DOHH2 (cell line): ENCODE data around the gene MRI1.

ENCODE experiments used
- H3F3A ChIP-seq: fragments of 200-600 bp; sonication (generic), shearing (Covaris generic); 2 replicates; pipeline ENCODE4 v1.6.0; 2016; ENCODE audit warnings: antibody characterized with exemption, mild to moderate bottlenecking; ENCODE audit not compliant: control insufficient read depth, insufficient read depth
- H3K27ac ChIP-seq: fragments of 200-600 bp; sonication (generic); 2 replicates; pipeline ENCODE4 v1.5.1; 2014; ENCODE audit warnings: low read depth, mild to moderate bottlenecking, low read length, moderate library complexity
- H3K27me3 ChIP-seq: fragments of 200-600 bp; sonication (generic); 2 replicates; pipeline ENCODE4 v1.6.1; 2014; ENCODE audit warnings: mild to moderate bottlenecking, low read length, mixed read lengths; ENCODE audit not compliant: control insufficient read depth
- H3K36me3 ChIP-seq: fragments of 200-600 bp; sonication (generic); 2 replicates; pipeline ENCODE4 v1.6.1; 2014; ENCODE audit warnings: mild to moderate bottlenecking, low read length, moderate library complexity, mixed read lengths; ENCODE audit not compliant: control insufficient read depth
- H3K4me1 ChIP-seq: fragments of 200-600 bp; sonication (generic); 2 replicates; pipeline ENCODE4 v1.6.1; 2014; ENCODE audit warnings: mild to moderate bottlenecking, low read length, mixed read lengths; ENCODE audit not compliant: control insufficient read depth
- H3K4me2 ChIP-seq: fragments of 200-600 bp; sonication (generic); 2 replicates; pipeline ENCODE4 v1.6.0; 2014; ENCODE audit warnings: mild to moderate bottlenecking, low read length, moderate library complexity
- H3K4me3 ChIP-seq: fragments of 200-600 bp; sonication (generic); 2 replicates; pipeline ENCODE4 v1.5.1; 2014; ENCODE audit warnings: mild to moderate bottlenecking, low read length, mixed read lengths
- H3K79me2 ChIP-seq: fragments of 200-600 bp; sonication (generic); 2 replicates; pipeline ENCODE4 v1.6.1; 2014; ENCODE audit warnings: mild to moderate bottlenecking, low read length, mixed read lengths; ENCODE audit not compliant: control insufficient read depth
- H3K9me2 ChIP-seq: fragments of 200-600 bp; sonication (generic); replicated peaks from 2 replicates; pipeline ENCODE4 v1.6.1; 2014; ENCODE audit warnings: mild to moderate bottlenecking, low read length, mixed read lengths; ENCODE audit not compliant: control insufficient read depth
- H3K9me3 ChIP-seq: fragments of 200-600 bp; sonication (generic); 2 replicates; pipeline ENCODE4 v1.6.1; 2014; ENCODE audit warnings: antibody characterized with exemption, low read length, mixed read lengths; ENCODE audit not compliant: control insufficient read depth, insufficient read depth
- H4K20me1 ChIP-seq: fragments of 200-600 bp; sonication (generic); 2 replicates; pipeline ENCODE4 v1.6.0; 2014; ENCODE audit warnings: low read depth, mild to moderate bottlenecking, antibody characterized with exemption, low read length, moderate library complexity; ENCODE audit not compliant: control insufficient read depth, insufficient read depth
- CTCF ChIP-seq: fragments of 200-600 bp; sonication (generic); IDR thresholded peaks from one replicate; pipeline ENCODE4 v1.5.1; 2014; ENCODE audit warnings: antibody characterized with exemption, mild to moderate bottlenecking, low read depth, low read length; ENCODE audit not compliant: poor library complexity, severe bottlenecking
- EZH2phosphoT487 ChIP-seq: fragments of 200-600 bp; sonication (generic); IDR thresholded peaks from 2 replicates; pipeline ENCODE4 v1.6.1; 2017; ENCODE audit warnings: borderline replicate concordance, mild to moderate bottlenecking, antibody characterized with exemption, low read length, moderate library complexity, mixed read lengths

The MRI1 gene

DNA sequence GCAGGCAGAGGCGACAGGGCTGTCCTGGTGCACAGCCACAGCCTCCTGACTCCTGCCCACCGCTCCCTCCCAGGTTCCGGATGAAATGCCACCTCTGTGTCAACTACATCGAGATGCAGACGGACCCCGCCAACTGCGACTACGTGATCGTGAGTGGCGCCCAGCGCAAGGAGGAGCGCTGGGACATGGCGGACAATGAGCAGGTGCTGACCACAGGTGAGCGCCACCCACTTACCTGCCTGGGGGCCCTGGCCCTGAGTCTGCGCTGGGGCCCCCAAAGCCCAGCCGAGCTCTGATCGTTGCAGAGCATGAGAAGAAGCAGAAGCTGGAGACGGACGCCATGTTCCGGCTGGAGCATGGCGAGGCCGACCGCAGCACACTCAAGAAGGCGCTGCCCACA lies 5.5 kb upstream of the MRI1 start:
- H3K9me3 ChIP-seq: no peaks in the 10 kb centered on the region
- H3K36me3 ChIP-seq: peaks cover 55% of the 10 kb centered on the region
- TF ChIP-seq EZH2phosphoT487: no peak
- no peak for TF ChIP-seq CTCF
- H3K4me1 ChIP-seq: no peaks in the 10 kb centered on the region; the same call in 1 of the 2 replicates
- no peaks in the 10 kb centered on the region for H4K20me1 ChIP-seq
- H3K79me2 ChIP-seq: no peaks in the 10 kb centered on the region
- H3F3A ChIP-seq: no peaks in the 10 kb centered on the region
- H3K27ac ChIP-seq: no peak overlapping the region
- H3K9me2 ChIP-seq: no peaks in the 10 kb centered on the region
- no peaks in the 10 kb centered on the region for H3K27me3 ChIP-seq
- no peak overlapping the region for H3K4me3 ChIP-seq
- H3K4me2 ChIP-seq: no peak overlapping the region

GRCh38 chr19:13761423-13761822 lies 2.9 kb upstream of the MRI1 start:
- no peaks in the 10 kb centered on the region for H3K27me3 ChIP-seq
- H3F3A ChIP-seq: no peaks in the 10 kb centered on the region; the same call in 1 of the 2 replicates
- no peak overlapping the region for H3K4me3 ChIP-seq
- TF ChIP-seq EZH2phosphoT487: no peak
- TF ChIP-seq CTCF: no peak
- peaks cover 3% of the 10 kb centered on the region; the same call in 1 of the 2 replicates for H4K20me1 ChIP-seq
- H3K4me1 ChIP-seq: peaks cover 11% of the 10 kb centered on the region
- H3K9me2 ChIP-seq: no peaks in the 10 kb centered on the region
- no peak overlapping the region for H3K27ac ChIP-seq
- no peak overlapping the region for H3K4me2 ChIP-seq
- H3K79me2 ChIP-seq: peaks cover 10% of the 10 kb centered on the region
- no peaks in the 10 kb centered on the region for H3K9me3 ChIP-seq
- peaks cover 38% of the 10 kb centered on the region for H3K36me3 ChIP-seq

DNA sequence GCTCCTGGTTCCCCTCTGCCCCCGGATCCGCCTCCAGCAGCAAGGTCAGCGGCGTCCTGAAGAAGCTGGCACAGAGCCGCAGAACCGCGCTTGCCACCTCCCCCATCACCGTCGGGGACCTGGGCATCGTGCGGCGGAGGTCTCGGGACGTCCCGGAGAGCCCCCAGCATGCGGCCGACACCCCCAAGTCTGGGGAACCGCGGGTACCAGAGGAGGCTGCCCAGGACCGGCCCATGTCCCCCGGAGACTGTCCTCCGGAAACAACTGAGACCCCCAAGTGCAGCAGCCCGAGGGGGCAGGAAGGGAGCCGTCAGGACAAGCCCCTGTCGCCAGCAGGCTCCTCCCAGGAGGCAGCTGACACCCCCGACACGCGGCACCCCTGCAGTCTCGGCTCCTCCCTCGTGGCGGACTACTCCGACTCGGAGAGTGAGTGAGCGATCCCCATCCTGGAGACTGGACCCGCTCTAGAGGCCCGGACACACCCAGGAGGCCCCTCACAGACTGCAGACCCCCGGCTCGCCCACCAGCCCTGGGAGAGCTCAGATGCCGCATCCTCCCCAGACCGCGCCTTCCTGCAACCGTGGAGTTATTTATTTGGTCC lies 1.6 kb upstream of the MRI1 start:
- Histone ChIP-seq H3K79me2 (peaks cover 10% of the 10 kb centered on the region), H3K27me3 (no peaks in the 10 kb centered on the region), H3K4me1 (peaks cover 11% of the 10 kb centered on the region), H3F3A (no peaks in the 10 kb centered on the region; the same call in 1 of the 2 replicates), H3K36me3 (peaks cover 27% of the 10 kb centered on the region), H3K4me3 (no peak overlapping the region), H4K20me1 (peaks cover 3% of the 10 kb centered on the region; the same call in 1 of the 2 replicates), H3K27ac (no peak overlapping the region), H3K9me2 (no peaks in the 10 kb centered on the region), H3K9me3 (no peaks in the 10 kb centered on the region), H3K4me2 (no peak overlapping the region)
- TF ChIP-seq CTCF (no peak), EZH2phosphoT487 (no peak)
